Measurements from ENCODE around the gene CFDP1. TPM values are rescaled to one million over a fixed set of nuclear protein-coding genes. Genes with fewer than 3 reads are reported as not detected.

Gene CFDP1
- total and polyA plus RNA-seq, 2 of the 13 experiments (the other 11 are each of a cell fraction or from before 2014, with no cell fraction given), result 78.6 to 153 TPM

GRCh38 chr16:75433732-75434413 lies 570 bp upstream of the CFDP1 start (continued):
- no peak for TF ChIP-seq ZNF780A (CRISPR knock-in tag; IDR thresholded peaks at IDR 0.05)
- no peak for TF ChIP-seq ATF7 (IDR thresholded peaks at IDR 0.05)
- peak; percentile 73; the same call in 1 of the 2 replicates for TF ChIP-seq ATF7 (CRISPR knock-in tag; IDR thresholded peaks at IDR 0.05)
- TF ChIP-seq KLF11 (CRISPR knock-in tag; IDR thresholded peaks at IDR 0.05), result no peak
- TF ChIP-seq REXO4 (CRISPR knock-in tag; IDR thresholded peaks at IDR 0.05; ENCODE audit: borderline replicate concordance), result no peak
- no peak for TF ChIP-seq NCOR1 (IDR thresholded peaks at IDR 0.05; ENCODE audit: borderline replicate concordance, low read length)
- TF ChIP-seq ZNF143 (CRISPR knock-in tag; IDR thresholded peaks at IDR 0.05), result peak; percentile 55; the same call in 1 of the 2 replicates
- no peak for TF ChIP-seq ZNF34 (CRISPR knock-in tag; IDR thresholded peaks at IDR 0.05; ENCODE audit: borderline replicate concordance)
- TF ChIP-seq MBD4 (IDR thresholded peaks at IDR 0.05; ENCODE audit: borderline replicate concordance, low read length), result no peak
- no peak for TF ChIP-seq HOXA9 (CRISPR knock-in tag; IDR thresholded peaks at IDR 0.05; ENCODE audit: borderline replicate concordance)
- no peak for TF ChIP-seq ZNF180 (CRISPR knock-in tag; IDR thresholded peaks at IDR 0.05; ENCODE audit: borderline replicate concordance, low read depth)
- peak; percentile 12; the same call in 1 of the 2 replicates for TF ChIP-seq ZFP1 (CRISPR knock-in tag; IDR thresholded peaks at IDR 0.05)
- no peak for TF ChIP-seq THAP9 (CRISPR knock-in tag; IDR thresholded peaks at IDR 0.05; ENCODE audit: borderline replicate concordance)
- no peak for TF ChIP-seq GRHL1 (CRISPR knock-in tag; conservative IDR thresholded peaks at IDR 0.05)
- TF ChIP-seq ZNF644 (CRISPR knock-in tag; IDR thresholded peaks at IDR 0.05; ENCODE audit: low read depth), result no peak
- TF ChIP-seq GLI4 (CRISPR knock-in tag; IDR thresholded peaks at IDR 0.05; ENCODE audit: borderline replicate concordance), result no peak
- TF ChIP-seq ZNF790 (CRISPR knock-in tag; IDR thresholded peaks at IDR 0.05; ENCODE audit: borderline replicate concordance), result peak; percentile 92
- TF ChIP-seq SATB2 (CRISPR knock-in tag; IDR thresholded peaks at IDR 0.05), result no peak; the same call in 1 of the 2 replicates
- no peak; the same call in 1 of the 2 replicates for TF ChIP-seq NR1H2 (CRISPR knock-in tag; IDR thresholded peaks at IDR 0.05; ENCODE audit: borderline replicate concordance, low read depth)
- peak; percentile 60; the same call in 1 of the 2 replicates for TF ChIP-seq ZNF747 (CRISPR knock-in tag; IDR thresholded peaks at IDR 0.05; ENCODE audit: borderline replicate concordance)
- TF ChIP-seq POLR2AphosphoS5 (IDR thresholded peaks at IDR 0.05; ENCODE audit: low read depth, low read length), result no peak; the same call in 1 of the 2 replicates
- TF ChIP-seq ZNF468 (CRISPR knock-in tag; IDR thresholded peaks at IDR 0.05), result no peak
- peak; percentile 72; the same call in 1 of the 2 replicates for TF ChIP-seq ZNF576 (CRISPR knock-in tag; IDR thresholded peaks at IDR 0.05)
- TF ChIP-seq TGIF2 (CRISPR knock-in tag; IDR thresholded peaks at IDR 0.05), result 0 out of 2 replicates have a peak, but pooled peaks have one; percentile 63
- no peak; the same call in 1 of the 2 replicates for TF ChIP-seq NFKB2 (CRISPR knock-in tag; IDR thresholded peaks at IDR 0.05; ENCODE audit: borderline replicate concordance)
- TF ChIP-seq ZNF446 (CRISPR knock-in tag; IDR thresholded peaks at IDR 0.05), result no peak
- peak; percentile 62; the same call in 1 of the 2 replicates for TF ChIP-seq MYC (CRISPR knock-in tag; IDR thresholded peaks at IDR 0.05; ENCODE audit: borderline replicate concordance)
- TF ChIP-seq ZMYM2 (CRISPR knock-in tag; IDR thresholded peaks at IDR 0.05), result no peak

Data from HepG2 (cell line).